ENCODE data around the gene DLL3. TPM values are rescaled to one million over a fixed set of nuclear protein-coding genes. Genes with fewer than 3 reads are reported as not detected.

The DLL3 gene
- total and polyA plus RNA-seq, 2 experiments from 2014 or later, result 9.8 to 15.6 TPM

DNA sequence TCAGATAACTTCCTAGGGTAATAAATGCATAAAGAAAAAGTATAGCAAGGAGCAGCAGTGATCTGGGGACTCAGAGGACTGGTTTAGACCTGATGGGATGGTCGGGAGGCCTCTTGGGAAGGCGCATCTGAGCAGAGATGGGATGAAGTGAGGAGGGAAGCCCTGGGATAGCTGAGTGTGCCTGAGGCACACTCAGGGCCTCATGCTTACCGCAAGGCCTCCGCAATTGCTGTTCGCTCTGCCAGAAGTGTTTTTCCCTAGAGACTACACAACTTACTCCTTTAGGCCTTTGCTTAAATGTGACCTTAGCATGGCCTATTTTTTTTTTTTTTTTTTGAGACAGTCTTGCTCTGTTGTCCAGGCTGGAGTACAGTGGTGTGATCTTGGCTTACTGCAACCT lies 4.1 kb upstream of the DLL3 start (continued):
- TF ChIP-seq POLR2AphosphoS5 (IDR thresholded peaks at IDR 0.05; ENCODE audit: low read depth) (no peak), CREB1 (CRISPR knock-in tag; IDR thresholded peaks at IDR 0.05; ENCODE audit: low read depth) (no peak), EZH2 (IDR thresholded peaks at IDR 0.05; ENCODE audit: low read depth, unreplicated experiment) (no peak), ZNF331 (CRISPR knock-in tag; IDR thresholded peaks at IDR 0.05; ENCODE audit: low read depth) (no peak)

- Histone ChIP-seq H3F3A (replicated peaks; ENCODE audit: low read depth) (peaks cover 9% of the 10 kb centered on the region), H3K4me3 (no peak overlapping the region), H2AFZ (no peak overlapping the region), H3K27ac (ENCODE audit: low read depth) (no peak overlapping the region), H3K36me3 (ENCODE audit: insufficient read depth) (0 out of 2 replicates have a peak, but pooled peaks cover 4% of the 10 kb centered on the region), H3K9me2 (ENCODE audit: insufficient read depth) (no peaks in the 10 kb centered on the region), H4K20me1 (replicated peaks; ENCODE audit: insufficient read depth) (no peaks in the 10 kb centered on the region; the same call in 1 of the 2 replicates), H3K4me2 (no peak overlapping the region), H3K27me3 (ENCODE audit: insufficient read depth) (peaks cover 42% of the 10 kb centered on the region), H3K79me2 (replicated peaks; ENCODE audit: insufficient read depth) (no peaks in the 10 kb centered on the region), H3K4me1 (ENCODE audit: insufficient read depth) (peaks cover 20% of the 10 kb centered on the region)
- no peak for ATAC-seq
- peaks cover 15% of the 10 kb centered on the region for H3K36me3 Mint-ChIP-seq (ENCODE audit: low read depth)
- no peak overlapping the region; the same call in 2 of the 3 replicates for H3K4me3 Mint-ChIP-seq
- peaks cover 46% of the 10 kb centered on the region for H3K27me3 Mint-ChIP-seq (ENCODE audit: insufficient read depth, low read depth, poor library complexity)
- TF ChIP-seq, protein P1, sequence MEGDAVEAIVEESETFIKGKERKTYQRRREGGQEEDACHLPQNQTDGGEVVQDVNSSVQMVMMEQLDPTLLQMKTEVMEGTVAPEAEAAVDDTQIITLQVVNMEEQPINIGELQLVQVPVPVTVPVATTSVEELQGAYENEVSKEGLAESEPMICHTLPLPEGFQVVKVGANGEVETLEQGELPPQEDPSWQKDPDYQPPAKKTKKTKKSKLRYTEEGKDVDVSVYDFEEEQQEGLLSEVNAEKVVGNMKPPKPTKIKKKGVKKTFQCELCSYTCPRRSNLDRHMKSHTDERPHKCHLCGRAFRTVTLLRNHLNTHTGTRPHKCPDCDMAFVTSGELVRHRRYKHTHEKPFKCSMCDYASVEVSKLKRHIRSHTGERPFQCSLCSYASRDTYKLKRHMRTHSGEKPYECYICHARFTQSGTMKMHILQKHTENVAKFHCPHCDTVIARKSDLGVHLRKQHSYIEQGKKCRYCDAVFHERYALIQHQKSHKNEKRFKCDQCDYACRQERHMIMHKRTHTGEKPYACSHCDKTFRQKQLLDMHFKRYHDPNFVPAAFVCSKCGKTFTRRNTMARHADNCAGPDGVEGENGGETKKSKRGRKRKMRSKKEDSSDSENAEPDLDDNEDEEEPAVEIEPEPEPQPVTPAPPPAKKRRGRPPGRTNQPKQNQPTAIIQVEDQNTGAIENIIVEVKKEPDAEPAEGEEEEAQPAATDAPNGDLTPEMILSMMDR (conservative IDR thresholded peaks at IDR 0.05; ENCODE audit: low read depth in 2 of 2), result no peak
- TF ChIP-seq, protein P2, sequence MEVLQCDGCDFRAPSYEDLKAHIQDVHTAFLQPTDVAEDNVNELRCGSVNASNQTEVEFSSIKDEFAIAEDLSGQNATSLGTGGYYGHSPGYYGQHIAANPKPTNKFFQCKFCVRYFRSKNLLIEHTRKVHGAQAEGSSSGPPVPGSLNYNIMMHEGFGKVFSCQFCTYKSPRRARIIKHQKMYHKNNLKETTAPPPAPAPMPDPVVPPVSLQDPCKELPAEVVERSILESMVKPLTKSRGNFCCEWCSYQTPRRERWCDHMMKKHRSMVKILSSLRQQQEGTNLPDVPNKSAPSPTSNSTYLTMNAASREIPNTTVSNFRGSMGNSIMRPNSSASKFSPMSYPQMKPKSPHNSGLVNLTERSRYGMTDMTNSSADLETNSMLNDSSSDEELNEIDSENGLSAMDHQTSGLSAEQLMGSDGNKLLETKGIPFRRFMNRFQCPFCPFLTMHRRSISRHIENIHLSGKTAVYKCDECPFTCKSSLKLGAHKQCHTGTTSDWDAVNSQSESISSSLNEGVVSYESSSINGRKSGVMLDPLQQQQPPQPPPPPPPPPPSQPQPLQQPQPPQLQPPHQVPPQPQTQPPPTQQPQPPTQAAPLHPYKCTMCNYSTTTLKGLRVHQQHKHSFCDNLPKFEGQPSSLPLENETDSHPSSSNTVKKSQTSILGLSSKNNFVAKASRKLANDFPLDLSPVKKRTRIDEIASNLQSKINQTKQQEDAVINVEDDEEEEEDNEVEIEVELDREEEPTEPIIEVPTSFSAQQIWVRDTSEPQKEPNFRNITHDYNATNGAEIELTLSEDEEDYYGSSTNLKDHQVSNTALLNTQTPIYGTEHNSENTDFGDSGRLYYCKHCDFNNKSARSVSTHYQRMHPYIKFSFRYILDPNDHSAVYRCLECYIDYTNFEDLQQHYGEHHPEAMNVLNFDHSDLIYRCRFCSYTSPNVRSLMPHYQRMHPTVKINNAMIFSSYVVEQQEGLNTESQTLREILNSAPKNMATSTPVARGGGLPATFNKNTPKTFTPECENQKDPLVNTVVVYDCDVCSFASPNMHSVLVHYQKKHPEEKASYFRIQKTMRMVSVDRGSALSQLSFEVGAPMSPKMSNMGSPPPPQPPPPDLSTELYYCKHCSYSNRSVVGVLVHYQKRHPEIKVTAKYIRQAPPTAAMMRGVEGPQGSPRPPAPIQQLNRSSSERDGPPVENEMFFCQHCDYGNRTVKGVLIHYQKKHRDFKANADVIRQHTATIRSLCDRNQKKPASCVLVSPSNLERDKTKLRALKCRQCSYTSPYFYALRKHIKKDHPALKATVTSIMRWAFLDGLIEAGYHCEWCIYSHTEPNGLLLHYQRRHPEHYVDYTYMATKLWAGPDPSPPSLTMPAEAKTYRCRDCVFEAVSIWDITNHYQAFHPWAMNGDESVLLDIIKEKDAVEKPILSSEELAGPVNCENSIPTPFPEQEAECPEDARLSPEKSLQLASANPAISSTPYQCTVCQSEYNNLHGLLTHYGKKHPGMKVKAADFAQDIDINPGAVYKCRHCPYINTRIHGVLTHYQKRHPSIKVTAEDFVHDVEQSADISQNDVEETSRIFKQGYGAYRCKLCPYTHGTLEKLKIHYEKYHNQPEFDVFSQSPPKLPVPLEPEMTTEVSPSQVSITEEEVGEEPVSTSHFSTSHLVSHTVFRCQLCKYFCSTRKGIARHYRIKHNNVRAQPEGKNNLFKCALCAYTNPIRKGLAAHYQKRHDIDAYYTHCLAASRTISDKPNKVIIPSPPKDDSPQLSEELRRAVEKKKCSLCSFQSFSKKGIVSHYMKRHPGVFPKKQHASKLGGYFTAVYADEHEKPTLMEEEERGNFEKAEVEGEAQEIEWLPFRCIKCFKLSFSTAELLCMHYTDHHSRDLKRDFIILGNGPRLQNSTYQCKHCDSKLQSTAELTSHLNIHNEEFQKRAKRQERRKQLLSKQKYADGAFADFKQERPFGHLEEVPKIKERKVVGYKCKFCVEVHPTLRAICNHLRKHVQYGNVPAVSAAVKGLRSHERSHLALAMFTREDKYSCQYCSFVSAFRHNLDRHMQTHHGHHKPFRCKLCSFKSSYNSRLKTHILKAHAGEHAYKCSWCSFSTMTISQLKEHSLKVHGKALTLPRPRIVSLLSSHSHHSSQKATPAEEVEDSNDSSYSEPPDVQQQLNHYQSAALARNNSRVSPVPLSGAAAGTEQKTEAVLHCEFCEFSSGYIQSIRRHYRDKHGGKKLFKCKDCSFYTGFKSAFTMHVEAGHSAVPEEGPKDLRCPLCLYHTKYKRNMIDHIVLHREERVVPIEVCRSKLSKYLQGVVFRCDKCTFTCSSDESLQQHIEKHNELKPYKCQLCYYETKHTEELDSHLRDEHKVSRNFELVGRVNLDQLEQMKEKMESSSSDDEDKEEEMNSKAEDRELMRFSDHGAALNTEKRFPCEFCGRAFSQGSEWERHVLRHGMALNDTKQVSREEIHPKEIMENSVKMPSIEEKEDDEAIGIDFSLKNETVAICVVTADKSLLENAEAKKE (CRISPR knock-in tag; IDR thresholded peaks at IDR 0.05), result no peak
- TF ChIP-seq, protein P3, sequence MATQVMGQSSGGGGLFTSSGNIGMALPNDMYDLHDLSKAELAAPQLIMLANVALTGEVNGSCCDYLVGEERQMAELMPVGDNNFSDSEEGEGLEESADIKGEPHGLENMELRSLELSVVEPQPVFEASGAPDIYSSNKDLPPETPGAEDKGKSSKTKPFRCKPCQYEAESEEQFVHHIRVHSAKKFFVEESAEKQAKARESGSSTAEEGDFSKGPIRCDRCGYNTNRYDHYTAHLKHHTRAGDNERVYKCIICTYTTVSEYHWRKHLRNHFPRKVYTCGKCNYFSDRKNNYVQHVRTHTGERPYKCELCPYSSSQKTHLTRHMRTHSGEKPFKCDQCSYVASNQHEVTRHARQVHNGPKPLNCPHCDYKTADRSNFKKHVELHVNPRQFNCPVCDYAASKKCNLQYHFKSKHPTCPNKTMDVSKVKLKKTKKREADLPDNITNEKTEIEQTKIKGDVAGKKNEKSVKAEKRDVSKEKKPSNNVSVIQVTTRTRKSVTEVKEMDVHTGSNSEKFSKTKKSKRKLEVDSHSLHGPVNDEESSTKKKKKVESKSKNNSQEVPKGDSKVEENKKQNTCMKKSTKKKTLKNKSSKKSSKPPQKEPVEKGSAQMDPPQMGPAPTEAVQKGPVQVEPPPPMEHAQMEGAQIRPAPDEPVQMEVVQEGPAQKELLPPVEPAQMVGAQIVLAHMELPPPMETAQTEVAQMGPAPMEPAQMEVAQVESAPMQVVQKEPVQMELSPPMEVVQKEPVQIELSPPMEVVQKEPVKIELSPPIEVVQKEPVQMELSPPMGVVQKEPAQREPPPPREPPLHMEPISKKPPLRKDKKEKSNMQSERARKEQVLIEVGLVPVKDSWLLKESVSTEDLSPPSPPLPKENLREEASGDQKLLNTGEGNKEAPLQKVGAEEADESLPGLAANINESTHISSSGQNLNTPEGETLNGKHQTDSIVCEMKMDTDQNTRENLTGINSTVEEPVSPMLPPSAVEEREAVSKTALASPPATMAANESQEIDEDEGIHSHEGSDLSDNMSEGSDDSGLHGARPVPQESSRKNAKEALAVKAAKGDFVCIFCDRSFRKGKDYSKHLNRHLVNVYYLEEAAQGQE (IDR thresholded peaks at IDR 0.05; ENCODE audit: unreplicated experiment), result no peak
- TF ChIP-seq, protein P4, sequence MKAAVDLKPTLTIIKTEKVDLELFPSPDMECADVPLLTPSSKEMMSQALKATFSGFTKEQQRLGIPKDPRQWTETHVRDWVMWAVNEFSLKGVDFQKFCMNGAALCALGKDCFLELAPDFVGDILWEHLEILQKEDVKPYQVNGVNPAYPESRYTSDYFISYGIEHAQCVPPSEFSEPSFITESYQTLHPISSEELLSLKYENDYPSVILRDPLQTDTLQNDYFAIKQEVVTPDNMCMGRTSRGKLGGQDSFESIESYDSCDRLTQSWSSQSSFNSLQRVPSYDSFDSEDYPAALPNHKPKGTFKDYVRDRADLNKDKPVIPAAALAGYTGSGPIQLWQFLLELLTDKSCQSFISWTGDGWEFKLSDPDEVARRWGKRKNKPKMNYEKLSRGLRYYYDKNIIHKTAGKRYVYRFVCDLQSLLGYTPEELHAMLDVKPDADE (IDR thresholded peaks at IDR 0.05), result no peak
- no peak for TF ChIP-seq CREB1 (CRISPR knock-in tag; IDR thresholded peaks at IDR 0.05; ENCODE audit: low read depth)
- no peak for TF ChIP-seq EZH2phosphoT487 (IDR thresholded peaks at IDR 0.05; ENCODE audit: unreplicated experiment)
- TF ChIP-seq POLR2AphosphoS5 (IDR thresholded peaks at IDR 0.05; ENCODE audit: low read depth), result no peak
- no peak for TF ChIP-seq JUNB (IDR thresholded peaks at IDR 0.05; ENCODE audit: unreplicated experiment)
- no peak for TF ChIP-seq ZNF331 (CRISPR knock-in tag; IDR thresholded peaks at IDR 0.05; ENCODE audit: low read depth)
- TF ChIP-seq EZH2 (IDR thresholded peaks at IDR 0.05; ENCODE audit: low read depth, unreplicated experiment), result no peak
- no peak for TF ChIP-seq NANOG (IDR thresholded peaks at IDR 0.05; ENCODE audit: borderline replicate concordance)
- no peak for TF ChIP-seq ZNF114 (CRISPR knock-in tag; IDR thresholded peaks at IDR 0.05)
- TF ChIP-seq STAT1 (IDR thresholded peaks at IDR 0.05; ENCODE audit: unreplicated experiment), result no peak
- peaks cover 23% of the 10 kb centered on the region for H3K4me1 Mint-ChIP-seq
- no peak for DNase-seq (ENCODE audit: low spot score)
- H3K9me3 Mint-ChIP-seq, result no peaks in the 10 kb centered on the region
- no peak overlapping the region for H3K27ac Mint-ChIP-seq
Measured at GRCh38 chr19:39496063-39496462, 2.7 kb upstream of the DLL3 start.
